GM21367 (cell line): ENCODE data around the gene SOCS7.

Source experiments
- ATAC-seq: cut with Tn5 transposase; IDR thresholded peaks from one replicate; pipeline ENCODE4 v1.9.1; 2021; ENCODE audit not compliant: unreplicated experiment

SOCS7 gene

DNA sequence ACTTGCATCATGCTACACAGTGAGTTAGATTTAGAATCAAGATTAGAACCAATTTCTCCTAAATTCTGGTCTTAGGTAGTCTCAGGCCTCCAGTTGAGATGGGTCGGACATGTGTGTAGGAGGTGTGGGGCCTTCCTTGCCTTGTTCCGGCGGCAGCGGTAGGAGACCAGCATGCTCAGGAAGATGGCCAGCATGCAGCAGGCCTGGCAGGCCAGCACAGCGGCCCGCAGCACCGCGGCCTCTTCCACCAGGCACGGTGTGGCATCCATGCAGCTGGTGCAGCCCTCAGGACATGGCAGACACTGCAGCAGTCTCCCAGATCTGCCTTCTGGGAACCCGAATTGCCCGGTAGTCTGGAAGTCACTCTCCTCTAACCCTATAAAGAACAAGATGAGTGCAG lies 14.8 kb upstream of the SOCS7 start:
- no peak for ATAC-seq

- no peak for ATAC-seq
Measured at GRCh38 chr17:38338053-38338452, 13.6 kb upstream of the SOCS7 start.

GRCh38 chr17:38338535-38338934 lies 13.1 kb upstream of the SOCS7 start:
- ATAC-seq, result no peak

DNA sequence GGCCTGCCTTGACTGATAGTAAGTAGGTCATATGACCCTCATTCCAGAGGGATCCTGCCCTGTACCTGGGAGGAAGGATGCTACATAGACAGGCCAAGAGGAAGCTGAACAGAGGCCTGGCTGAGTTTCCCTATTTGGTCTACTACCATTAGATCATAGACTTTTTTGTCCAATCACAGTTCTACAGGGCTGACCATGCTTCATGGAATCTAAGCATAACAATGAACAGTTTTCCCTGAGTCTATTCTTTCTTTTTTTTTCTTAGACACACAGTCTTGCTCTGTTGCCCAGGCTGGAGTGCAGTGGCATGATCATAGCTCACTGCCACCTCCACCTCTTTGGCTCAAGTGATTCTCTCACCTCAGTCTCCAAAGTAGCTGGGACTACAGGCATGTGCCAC lies 11.8 kb upstream of the SOCS7 start:
- ATAC-seq, result no peak

- no peak for ATAC-seq
Measured at GRCh38 chr17:38341035-38341721, 10.5 kb upstream of the SOCS7 start.

- no peak for ATAC-seq
Measured at GRCh38 chr17:38342886-38343607, 8.6 kb upstream of the SOCS7 start.

GRCh38 chr17:38343608-38344419 lies 7.8 kb upstream of the SOCS7 start, which contains the start of gene GPR179:
TSS of gene GPR179 (minus strand) at chr17:38343956. CDS start at chr17:38343789, 167 bp downstream.
- no peak for ATAC-seq

DNA sequence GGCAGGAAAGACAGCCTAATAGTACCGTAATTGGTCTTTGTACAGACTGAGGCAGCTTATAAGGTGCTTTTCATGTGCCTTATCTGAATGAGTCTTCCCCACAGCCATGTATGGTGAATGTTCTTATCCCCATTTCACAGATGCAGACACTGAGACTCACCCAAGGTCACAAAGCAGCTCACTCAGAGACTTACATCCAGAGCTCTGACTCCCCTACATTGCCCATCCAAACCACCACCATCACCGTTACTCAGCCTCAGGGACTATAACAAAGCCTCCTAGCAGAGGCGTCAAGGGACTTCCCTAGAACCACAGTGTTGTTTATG lies 7.3 kb upstream of the SOCS7 start:
- ATAC-seq, result no peak

GRCh38 chr17:38345743-38346142 lies 5.9 kb upstream of the SOCS7 start:
- no peak for ATAC-seq

GRCh38 chr17:38349097-38349730 lies 2.4 kb upstream of the SOCS7 start:
- no peak for ATAC-seq

- no peak for ATAC-seq
Measured at GRCh38 chr17:38350035-38350434, 1.6 kb upstream of the SOCS7 start.

DNA sequence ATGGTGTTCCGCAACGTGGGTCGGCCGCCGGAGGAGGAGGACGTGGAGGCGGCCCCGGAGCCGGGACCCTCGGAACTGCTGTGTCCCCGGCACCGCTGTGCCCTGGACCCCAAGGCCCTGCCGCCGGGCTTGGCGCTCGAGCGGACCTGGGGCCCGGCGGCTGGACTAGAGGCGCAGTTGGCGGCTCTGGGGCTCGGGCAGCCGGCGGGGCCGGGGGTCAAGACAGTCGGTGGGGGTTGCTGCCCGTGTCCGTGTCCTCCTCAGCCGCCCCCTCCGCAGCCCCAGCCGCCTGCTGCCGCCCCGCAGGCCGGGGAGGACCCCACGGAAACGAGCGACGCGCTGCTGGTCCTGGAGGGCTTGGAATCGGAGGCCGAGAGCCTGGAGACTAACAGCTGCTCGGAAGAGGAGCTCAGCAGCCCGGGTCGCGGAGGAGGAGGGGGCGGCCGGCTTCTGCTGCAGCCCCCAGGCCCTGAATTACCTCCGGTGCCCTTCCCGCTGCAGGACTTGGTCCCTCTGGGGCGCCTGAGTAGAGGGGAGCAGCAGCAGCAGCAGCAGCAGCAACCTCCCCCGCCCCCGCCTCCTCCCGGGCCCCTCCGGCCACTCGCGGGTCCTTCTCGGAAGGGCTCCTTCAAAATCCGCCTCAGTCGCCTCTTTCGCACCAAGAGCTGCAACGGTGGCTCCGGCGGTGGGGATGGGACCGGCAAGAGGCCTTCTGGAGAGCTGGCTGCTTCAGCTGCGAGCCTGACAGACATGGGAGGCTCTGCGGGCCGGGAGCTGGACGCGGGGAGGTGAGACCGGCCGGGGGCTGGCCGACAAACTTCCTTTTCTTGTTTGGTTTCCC lies 821 bp downstream of the SOCS7 start:
- no peak for ATAC-seq

GRCh38 chr17:38353086-38353604 lies 1.5 kb downstream of the SOCS7 start:
- ATAC-seq, result no peak

DNA sequence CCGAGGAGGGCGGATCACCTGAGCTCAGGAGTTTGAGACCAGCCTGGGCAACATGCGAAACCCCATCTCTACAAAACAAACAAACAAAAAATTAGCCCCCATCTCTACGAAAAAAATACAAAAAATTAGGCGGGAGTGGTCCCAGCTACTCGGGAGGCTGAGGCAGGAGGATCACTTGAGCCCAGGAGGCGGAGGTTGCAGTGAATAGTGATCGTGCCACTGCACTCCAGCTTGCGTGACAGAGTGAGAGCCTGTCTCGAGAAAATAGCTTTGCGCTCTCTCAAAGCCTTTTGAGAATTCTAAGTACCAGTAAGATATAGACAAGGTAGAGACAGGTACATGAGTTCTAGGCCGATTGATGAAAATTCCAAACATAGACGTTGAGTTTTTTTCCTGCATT lies 2.0 kb downstream of the SOCS7 start:
- ATAC-seq, result no peak

GRCh38 chr17:38354466-38354865 lies 2.8 kb downstream of the SOCS7 start:
- ATAC-seq, result no peak

- ATAC-seq, result no peak
Measured at GRCh38 chr17:38355251-38355650, 3.6 kb downstream of the SOCS7 start.

DNA sequence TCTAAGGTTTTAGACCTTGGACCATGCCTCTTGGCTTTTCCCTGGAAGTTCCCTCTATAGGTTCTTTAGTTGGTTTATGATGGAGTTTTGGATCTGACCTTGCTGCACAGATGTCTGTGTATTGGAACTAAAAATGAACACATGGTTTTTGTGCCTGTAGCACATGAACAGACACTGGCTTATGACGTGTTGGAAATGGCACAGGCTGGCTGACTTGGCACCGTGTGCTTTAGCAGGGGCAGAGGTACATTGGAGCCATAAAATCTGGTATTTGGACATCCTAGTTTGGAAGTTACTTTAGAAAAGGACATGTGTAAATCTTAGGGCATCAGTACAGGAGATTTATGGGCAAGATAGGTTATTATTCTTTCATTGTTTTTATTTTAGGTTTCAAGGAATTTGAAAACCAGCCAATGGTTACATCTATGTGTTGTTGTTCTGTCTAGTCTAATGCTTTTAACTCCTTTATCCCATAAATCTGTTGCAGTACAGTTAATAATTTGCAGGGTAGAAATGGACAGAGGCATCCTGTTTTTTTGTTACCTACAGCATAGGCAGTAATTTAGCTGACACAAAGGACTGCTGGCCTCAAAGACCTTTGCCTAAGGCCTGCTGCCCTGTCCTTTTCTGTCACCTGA lies 6.0 kb downstream of the SOCS7 start:
- ATAC-seq, result no peak

- no peak for ATAC-seq
Measured at GRCh38 chr17:38358586-38359513, 7.2 kb downstream of the SOCS7 start.
